Large intestine (tissue), 3 donors: ENCODE data around the gene BLOC1S5. TPM values are rescaled to one million over a fixed set of nuclear protein-coding genes. Genes with fewer than 3 reads are reported as not detected.
A peak's percentile ranks its signal among the peaks of the same experiment; 100 is the strongest.
"Not testable (repeated sequence)": the region's sequence is repeated elsewhere in the genome, so short reads cannot be mapped to it uniquely, and the experiment has no call there.

Experiments
- DNase-seq, 2 donors: peaks; one replicate each; pipeline versions ENCODE4 v3.0.0 to v3.0.0-alpha.2; 2013
- H3K27ac ChIP-seq: one replicate; pipeline ENCODE4 v1.5.1; 2013; ENCODE audit warnings: low read length
- H3K27me3 ChIP-seq: 2 replicates; pipeline ENCODE4 v1.6.1; 2013; ENCODE audit warnings: low read length; ENCODE audit not compliant: control insufficient read depth, insufficient read depth
- H3K36me3 ChIP-seq: 2 replicates; pipeline ENCODE4 v1.6.1; 2013; ENCODE audit warnings: low read length; ENCODE audit not compliant: control insufficient read depth, insufficient read depth
- H3K4me1 ChIP-seq: one replicate; pipeline ENCODE4 v1.6.1; 2013; ENCODE audit warnings: low read length; ENCODE audit not compliant: control insufficient read depth, insufficient read depth
- H3K4me3 ChIP-seq: one replicate; pipeline ENCODE4 v1.5.1; 2013; ENCODE audit warnings: low read length
- H3K9me3 ChIP-seq: one replicate; pipeline ENCODE4 v1.6.1; 2013; ENCODE audit warnings: mild to moderate bottlenecking, low read depth, low read length, moderate library complexity; ENCODE audit not compliant: control insufficient read depth
- WGBS: methylation state at CpG from one replicate; pipeline ENCODE4 v1.1.5; 2013; ENCODE audit warnings: low lambda C conversion rate; ENCODE audit not compliant: insufficient coverage; 5-methylcytosine and 5-hydroxymethylcytosine counted together
- polyA plus RNA-seq: library from polyadenylated mRNA; unstranded; fragments of 120-200 nt; gene quantifications from one replicate; pipeline ENCODE4 v1.2.1, GENCODE V29; 2013

The BLOC1S5 gene
- polyA plus RNA-seq, 1 donor: 14.2 TPM

DNA sequence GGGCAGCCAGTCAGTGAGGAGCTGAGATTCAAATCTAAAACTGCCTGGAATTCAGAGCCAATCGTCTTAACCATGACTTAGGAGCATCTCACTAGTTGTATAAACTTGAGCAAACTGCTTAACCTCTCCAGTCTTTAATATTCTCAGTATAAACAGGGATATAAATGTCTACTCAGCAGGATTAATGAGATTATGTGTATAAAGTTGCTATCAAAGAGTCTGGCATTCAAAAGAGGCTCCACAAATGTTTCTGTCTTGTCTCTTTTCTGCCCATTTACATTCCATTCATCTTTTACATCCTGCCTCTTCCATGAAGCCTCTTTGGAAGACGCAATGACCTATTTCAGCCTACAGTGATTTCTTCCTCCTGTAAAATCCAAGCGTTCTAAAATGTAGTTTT, 66.9 kb downstream of the BLOC1S5 start:
- Histone ChIP-seq H3K4me1 (peaks cover 9% of the 10 kb centered on the region), H3K27ac (peak overlapping the region; percentile 36), H3K4me3 (no peak overlapping the region), H3K9me3 (no peaks in the 10 kb centered on the region), H3K36me3 (no peaks in the 10 kb centered on the region), H3K27me3 (no peaks in the 10 kb centered on the region)
- no peak for DNase-seq
- WGBS: 70% methylated on average over 2 of the region's 3 CpGs

GRCh38 chr6:7996538-7997111, 67.6 kb downstream of the BLOC1S5 start:
- WGBS: 0% methylated on average over 1 of the region's 10 CpGs
- Histone ChIP-seq H3K27ac (peak overlapping the region; percentile 36), H3K27me3 (no peaks in the 10 kb centered on the region), H3K9me3 (no peaks in the 10 kb centered on the region), H3K36me3 (no peaks in the 10 kb centered on the region), H3K4me1 (peaks cover 9% of the 10 kb centered on the region), H3K4me3 (no peak overlapping the region)
- peak; percentile 66 to 80 for DNase-seq

- H3K27me3 ChIP-seq: no peaks in the 10 kb centered on the region
- DNase-seq: no peak
- peaks cover 9% of the 10 kb centered on the region for H3K4me1 ChIP-seq
- no peak overlapping the region for H3K4me3 ChIP-seq
- H3K36me3 ChIP-seq: no peaks in the 10 kb centered on the region
- 100% methylated on average over 2 of the region's 8 CpGs for WGBS
- H3K9me3 ChIP-seq: no peaks in the 10 kb centered on the region
- H3K27ac ChIP-seq: no peak overlapping the region
Observed at GRCh38 chr6:7993952-7994351, 70.2 kb downstream of the BLOC1S5 start.

- Histone ChIP-seq H3K9me3 (no peaks in the 10 kb centered on the region), H3K4me1 (peaks cover 9% of the 10 kb centered on the region), H3K27me3 (no peaks in the 10 kb centered on the region), H3K4me3 (no peak overlapping the region), H3K27ac (no peak overlapping the region), H3K36me3 (no peaks in the 10 kb centered on the region)
- DNase-seq: no peak
Observed at GRCh38 chr6:7993399-7993798, 70.8 kb downstream of the BLOC1S5 start.

GRCh38 chr6:7992002-7992815, 72.0 kb downstream of the BLOC1S5 start:
- Histone ChIP-seq H3K9me3 (no peaks in the 10 kb centered on the region), H3K27ac (no peak overlapping the region), H3K27me3 (no peaks in the 10 kb centered on the region), H3K36me3 (no peaks in the 10 kb centered on the region), H3K4me3 (no peak overlapping the region), H3K4me1 (peaks cover 8% of the 10 kb centered on the region)
- 73% methylated on average over 2 of the region's 7 CpGs for WGBS
- peak in 1 of 2 donors; percentile 50 for DNase-seq

DNA sequence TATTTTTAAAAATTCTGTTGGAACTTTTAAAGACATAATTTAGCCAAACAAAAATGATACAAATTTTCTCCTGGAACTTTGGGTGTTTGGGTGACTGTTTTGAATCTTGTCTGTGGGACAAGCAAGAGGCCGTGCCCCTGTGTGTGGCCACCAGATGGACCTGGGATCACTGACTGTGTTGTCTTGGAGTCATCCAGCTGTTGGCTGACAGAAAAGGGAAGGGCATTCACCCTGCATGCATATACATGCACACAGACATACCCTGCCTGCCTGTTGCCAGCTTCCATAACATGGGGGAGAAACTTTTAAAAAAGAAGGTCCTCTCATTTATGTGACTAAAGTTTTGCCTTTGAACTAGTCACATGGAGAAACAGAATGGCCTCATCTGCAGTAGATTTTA, 72.7 kb downstream of the BLOC1S5 start:
- DNase-seq: no peak
- Histone ChIP-seq H3K9me3 (no peaks in the 10 kb centered on the region), H3K4me3 (no peak overlapping the region), H3K27me3 (no peaks in the 10 kb centered on the region), H3K4me1 (peaks cover 4% of the 10 kb centered on the region), H3K27ac (no peak overlapping the region), H3K36me3 (no peaks in the 10 kb centered on the region)
- WGBS: no CpG with 5 or more reads among the region's 1 CpG

DNA sequence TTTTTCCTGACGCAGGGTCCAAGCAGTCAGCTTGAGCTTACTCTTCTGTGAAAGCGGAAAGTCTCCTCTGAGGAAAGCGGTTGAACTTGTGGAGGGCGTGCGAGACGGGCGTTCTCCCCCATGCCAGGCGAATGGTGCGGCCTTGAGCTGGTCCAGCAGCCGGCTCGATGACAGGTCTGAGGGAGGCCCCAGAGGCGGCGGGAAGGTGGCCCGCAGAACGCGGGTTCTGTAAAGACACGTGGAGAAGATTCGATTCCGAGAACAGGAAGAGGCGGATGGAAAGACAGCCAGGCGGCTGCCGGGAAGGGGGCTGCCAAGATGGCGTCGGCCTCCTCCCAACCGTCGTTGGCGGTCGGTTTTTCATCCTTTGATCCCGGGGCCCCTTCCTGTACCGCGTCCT, 78.0 kb downstream of the BLOC1S5 start:
- H3K27ac ChIP-seq: no peak overlapping the region
- H3K9me3 ChIP-seq: peaks cover 6% of the 10 kb centered on the region
- no peaks in the 10 kb centered on the region for H3K4me1 ChIP-seq
- no peaks in the 10 kb centered on the region for H3K27me3 ChIP-seq
- H3K36me3 ChIP-seq: no peaks in the 10 kb centered on the region
- H3K4me3 ChIP-seq: no peak overlapping the region
- no peak for DNase-seq
- WGBS: 100% methylated on average over 1 of the region's 31 CpGs

GRCh38 chr6:7983967-7984366, 80.2 kb downstream of the BLOC1S5 start:
- not testable (repeated sequence) for H3K27ac ChIP-seq, H3K4me3 ChIP-seq, H3K4me1 ChIP-seq, H3K36me3 ChIP-seq, H3K9me3 ChIP-seq, DNase-seq, H3K27me3 ChIP-seq
- 60% methylated on average over 1 of the region's 6 CpGs for WGBS

DNA sequence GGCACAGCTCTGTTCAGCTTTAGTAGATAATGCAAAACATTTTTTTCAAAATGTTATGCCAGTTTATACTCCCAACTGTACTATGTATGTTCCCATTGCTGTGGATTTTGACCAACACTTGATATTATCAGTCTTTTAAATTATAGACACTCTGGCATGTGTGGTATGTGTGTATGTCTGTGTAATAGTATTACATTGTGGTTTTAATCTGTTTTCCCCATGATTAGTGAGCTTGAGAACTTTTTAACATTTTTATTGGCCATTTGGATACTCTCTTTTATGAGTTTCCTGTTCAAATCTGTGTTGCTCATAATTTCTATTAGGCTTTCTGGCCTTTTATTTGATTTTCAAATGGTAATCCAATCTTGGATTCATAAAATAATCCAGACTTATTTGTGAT, 84.4 kb downstream of the BLOC1S5 start:
- peaks cover 10% of the 10 kb centered on the region for H3K4me1 ChIP-seq
- H3K9me3 ChIP-seq: no peaks in the 10 kb centered on the region

DNA sequence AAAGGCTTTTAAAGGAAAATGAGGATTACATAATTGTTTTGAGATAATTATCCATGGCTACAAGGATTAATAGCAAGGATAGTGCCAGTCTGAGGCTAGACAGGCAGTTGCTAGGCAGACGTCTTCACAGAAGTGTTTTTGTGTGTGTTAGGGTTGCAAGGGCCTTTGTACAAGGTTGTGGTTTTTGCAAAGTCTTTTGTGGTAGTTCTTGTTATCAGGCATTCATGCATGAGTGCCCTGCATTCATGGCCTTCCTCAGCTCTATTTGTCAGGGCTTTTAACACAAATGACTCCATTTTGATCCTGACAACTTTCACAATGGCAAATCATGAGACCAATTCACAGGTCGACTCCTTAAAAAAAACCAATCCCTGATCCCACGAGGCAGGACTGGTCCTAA, 85.5 kb downstream of the BLOC1S5 start:
- WGBS: 0% methylated on average over 1 of the region's 3 CpGs

More for the DNA sequence above, 84.4 kb downstream of the BLOC1S5 start:
- Histone ChIP-seq H3K36me3 (no peaks in the 10 kb centered on the region), H3K27ac (no peak overlapping the region), H3K27me3 (no peaks in the 10 kb centered on the region), H3K4me3 (no peak overlapping the region)
- DNase-seq: no peak

More for the DNA sequence above, 85.5 kb downstream of the BLOC1S5 start:
- H3K27ac ChIP-seq: no peak overlapping the region
- H3K9me3 ChIP-seq: no peaks in the 10 kb centered on the region
- H3K36me3 ChIP-seq: no peaks in the 10 kb centered on the region
- H3K27me3 ChIP-seq: no peaks in the 10 kb centered on the region
- DNase-seq: no peak
- no peak overlapping the region for H3K4me3 ChIP-seq
- H3K4me1 ChIP-seq: peaks cover 18% of the 10 kb centered on the region
